HepG2 (cell line): ENCODE data around the gene ATXN1L. TPM values are rescaled to one million over a fixed set of nuclear protein-coding genes. Genes with fewer than 3 reads are reported as not detected.

Experiments used
- CBX5 ChIP-seq: sonication (generic); formaldehyde crosslinking; IDR thresholded peaks from 2 replicates; pipeline ENCODE4 v1.4.0; 2020; ENCODE audit warnings: missing genetic modification reagents, borderline replicate concordance
- CCDC6 ChIP-seq: sonication (generic); formaldehyde crosslinking; IDR thresholded peaks from 2 replicates; pipeline ENCODE4 v1.8.1; 2022; ENCODE audit warnings: mild to moderate bottlenecking, missing genetic modification reagents, moderate library complexity
- CHCHD3 ChIP-seq: sonication (generic); formaldehyde crosslinking; IDR thresholded peaks from 2 replicates; pipeline ENCODE4 v1.8.0; 2022; ENCODE audit warnings: mild to moderate bottlenecking, missing genetic modification reagents, moderate library complexity
- ETS1 ChIP-seq: sonication (generic); formaldehyde crosslinking; IDR thresholded peaks from 2 replicates; pipeline ENCODE4 v1.4.0; 2020; ENCODE audit warnings: missing genetic modification reagents
- GABPB1 ChIP-seq: IDR thresholded peaks from 2 replicates; pipeline ENCODE4 v1.6.1; 2016; ENCODE audit warnings: mild to moderate bottlenecking, missing genetic modification reagents, moderate library complexity, missing compliant biosample characterization
- HOXA3 ChIP-seq: sonication (generic); formaldehyde crosslinking; IDR thresholded peaks from 2 replicates; pipeline ENCODE4 v1.5.0; 2020; ENCODE audit warnings: missing genetic modification reagents
- HOXA5 ChIP-seq: sonication (generic); formaldehyde crosslinking; IDR thresholded peaks from 2 replicates; pipeline ENCODE4 v1.4.0; 2020; ENCODE audit warnings: missing genetic modification reagents
- PRDM4 ChIP-seq: sonication (generic); formaldehyde crosslinking; IDR thresholded peaks from 2 replicates; pipeline ENCODE4 v1.9.0; 2021; ENCODE audit warnings: missing genetic modification reagents, borderline replicate concordance
- RARG ChIP-seq: sonication (generic); formaldehyde crosslinking; IDR thresholded peaks from 2 replicates; pipeline ENCODE4 v1.4.0; 2020; ENCODE audit warnings: low read depth, mild to moderate bottlenecking, missing genetic modification reagents
- SALL2 ChIP-seq: sonication (generic); formaldehyde crosslinking; IDR thresholded peaks from 2 replicates; pipeline ENCODE4 v1.8.1; 2023; ENCODE audit warnings: mild to moderate bottlenecking, missing genetic modification reagents, inconsistent platforms
- TOE1 ChIP-seq: sonication (generic); formaldehyde crosslinking; IDR thresholded peaks from 2 replicates; pipeline ENCODE4 v1.4.0; 2020; ENCODE audit warnings: mild to moderate bottlenecking, missing genetic modification reagents
- WIZ ChIP-seq: sonication (generic); formaldehyde crosslinking; IDR thresholded peaks from 2 replicates; pipeline ENCODE4 v1.5.1; 2020; ENCODE audit warnings: mild to moderate bottlenecking, missing genetic modification reagents
- ZBTB14 ChIP-seq: sonication (generic); formaldehyde crosslinking; IDR thresholded peaks from 2 replicates; pipeline ENCODE4 v1.4.0; 2020; ENCODE audit warnings: missing genetic modification reagents
- ZFAT ChIP-seq: sonication (generic); formaldehyde crosslinking; conservative IDR thresholded peaks from 2 replicates; pipeline ENCODE4 v1.8.1; 2023; ENCODE audit warnings: missing genetic modification reagents, inconsistent platforms
- ZNF124 ChIP-seq: sonication (generic); formaldehyde crosslinking; IDR thresholded peaks from 2 replicates; pipeline ENCODE4 v1.4.0; 2020; ENCODE audit warnings: missing genetic modification reagents
- ZNF20 ChIP-seq: sonication (generic); formaldehyde crosslinking; IDR thresholded peaks from 2 replicates; pipeline ENCODE4 v1.4.0; 2020; ENCODE audit warnings: mild to moderate bottlenecking, moderate library complexity, missing genetic modification reagents
- ZNF451 ChIP-seq: sonication (generic); formaldehyde crosslinking; IDR thresholded peaks from 2 replicates; pipeline ENCODE4 v1.5.0; 2020; ENCODE audit warnings: mild to moderate bottlenecking, missing genetic modification reagents
- ZNF543 ChIP-seq: sonication (generic); formaldehyde crosslinking; IDR thresholded peaks from 2 replicates; pipeline ENCODE4 v1.4.0; 2020; ENCODE audit warnings: mild to moderate bottlenecking, missing genetic modification reagents
- ZNF549 ChIP-seq: sonication (generic); formaldehyde crosslinking; IDR thresholded peaks from 2 replicates; pipeline ENCODE4 v1.5.0; 2020; ENCODE audit warnings: missing genetic modification reagents
- ZNF614 ChIP-seq: IDR thresholded peaks from 2 replicates; pipeline ENCODE4 v1.6.1; 2018; ENCODE audit warnings: missing biosample characterization, missing genetic modification reagents, inconsistent platforms, borderline replicate concordance
- ZNF616 ChIP-seq: sonication (generic); formaldehyde crosslinking; IDR thresholded peaks from 2 replicates; pipeline ENCODE4 v1.5.0; 2020; ENCODE audit warnings: low read depth, mild to moderate bottlenecking, missing genetic modification reagents
- ZNF749 ChIP-seq: sonication (generic); formaldehyde crosslinking; IDR thresholded peaks from 2 replicates; pipeline ENCODE4 v1.8.0; 2022; ENCODE audit warnings: mild to moderate bottlenecking, missing genetic modification reagents, moderate library complexity, borderline replicate concordance
- ZSCAN30 ChIP-seq: sonication (generic); formaldehyde crosslinking; IDR thresholded peaks from 2 replicates; pipeline ENCODE4 v1.5.0; 2020; ENCODE audit warnings: mild to moderate bottlenecking, missing genetic modification reagents
- polyA plus RNA-seq, 8 experiments: library from polyadenylated mRNA; depleted of rRNA in 3 of 8; stranded (reverse) in 7 of 8; unstranded in 1 of 8; fragments of >200 nt; fragmentation: Illumina TruSeq in 4 of 8; extraction: Trizol in 4 of 8; gene quantifications; 2 replicates each; pipeline versions ENCODE4 v1.2.1 to v1.2.3, GENCODE V29; 2011 to 2016; ENCODE audit warnings: low read depth in 4 of 8, missing spikeins in 1 of 8, mixed read lengths in 1 of 8; ENCODE audit not compliant: insufficient read depth in 1 of 8
- total RNA-seq, 5 experiments: library from RNA; depleted of rRNA; stranded (reverse); fragments of >200 nt; fragmentation: Illumina TruSeq; extraction: Trizol; gene quantifications; 2 replicates each; pipeline ENCODE4 v1.2.3, GENCODE V29; 2016; ENCODE audit warnings: low read depth in 1 of 5
- TF ChIP-seq, protein P1 (sequence below): sonication (generic); formaldehyde crosslinking; IDR thresholded peaks from 2 replicates; pipeline ENCODE4 v1.4.0; 2020; ENCODE audit warnings: missing genetic modification reagents

The ATXN1L gene
- total and polyA plus RNA-seq, 2 of the 13 experiments (the other 11 are each of a cell fraction or from before 2014, with no cell fraction given): 20.0 to 22.4 TPM

- TF ChIP-seq RARG (CRISPR knock-in tag): peak; percentile 63; the same call in 1 of the 2 replicates
- TF ChIP-seq PRDM4 (CRISPR knock-in tag): no peak
- TF ChIP-seq ZNF749: 0 out of 2 replicates have a peak, but pooled peaks have one; percentile 36
- no peak for TF ChIP-seq ZSCAN30 (CRISPR knock-in tag)
- TF ChIP-seq GABPB1 (CRISPR knock-in tag): peak; percentile 61; the same call in 1 of the 2 replicates
- peak; percentile 72; the same call in 1 of the 2 replicates for TF ChIP-seq ZNF124 (CRISPR knock-in tag)
- no peak for TF ChIP-seq HOXA5 (CRISPR knock-in tag)
- peak; percentile 20; the same call in 1 of the 2 replicates for TF ChIP-seq CCDC6 (CRISPR knock-in tag)
- TF ChIP-seq CHCHD3 (CRISPR knock-in tag): peak; percentile 52; the same call in 1 of the 2 replicates
- no peak for TF ChIP-seq ZNF20
- no peak for TF ChIP-seq TOE1 (CRISPR knock-in tag)
- peak; percentile 99 for TF ChIP-seq ZBTB14 (CRISPR knock-in tag)
- TF ChIP-seq, protein P1, sequence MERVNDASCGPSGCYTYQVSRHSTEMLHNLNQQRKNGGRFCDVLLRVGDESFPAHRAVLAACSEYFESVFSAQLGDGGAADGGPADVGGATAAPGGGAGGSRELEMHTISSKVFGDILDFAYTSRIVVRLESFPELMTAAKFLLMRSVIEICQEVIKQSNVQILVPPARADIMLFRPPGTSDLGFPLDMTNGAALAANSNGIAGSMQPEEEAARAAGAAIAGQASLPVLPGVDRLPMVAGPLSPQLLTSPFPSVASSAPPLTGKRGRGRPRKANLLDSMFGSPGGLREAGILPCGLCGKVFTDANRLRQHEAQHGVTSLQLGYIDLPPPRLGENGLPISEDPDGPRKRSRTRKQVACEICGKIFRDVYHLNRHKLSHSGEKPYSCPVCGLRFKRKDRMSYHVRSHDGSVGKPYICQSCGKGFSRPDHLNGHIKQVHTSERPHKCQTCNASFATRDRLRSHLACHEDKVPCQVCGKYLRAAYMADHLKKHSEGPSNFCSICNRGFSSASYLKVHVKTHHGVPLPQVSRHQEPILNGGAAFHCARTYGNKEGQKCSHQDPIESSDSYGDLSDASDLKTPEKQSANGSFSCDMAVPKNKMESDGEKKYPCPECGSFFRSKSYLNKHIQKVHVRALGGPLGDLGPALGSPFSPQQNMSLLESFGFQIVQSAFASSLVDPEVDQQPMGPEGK (CRISPR knock-in tag): peak; percentile 3; the same call in 1 of the 2 replicates
- no peak for TF ChIP-seq ZFAT (CRISPR knock-in tag)
- peak; percentile 40; the same call in 1 of the 2 replicates for TF ChIP-seq WIZ (CRISPR knock-in tag)
- peak; percentile 93 for TF ChIP-seq HOXA3 (CRISPR knock-in tag)
- TF ChIP-seq ZNF549 (CRISPR knock-in tag): no peak
- no peak for TF ChIP-seq ZNF616 (CRISPR knock-in tag)
- TF ChIP-seq ETS1: no peak
- TF ChIP-seq ZNF451 (CRISPR knock-in tag): no peak
- TF ChIP-seq SALL2 (CRISPR knock-in tag): 0 out of 2 replicates have a peak, but pooled peaks have one; percentile 46
- no peak for TF ChIP-seq CBX5
- peak; percentile 40; the same call in 1 of the 2 replicates for TF ChIP-seq ZNF543
- TF ChIP-seq ZNF614 (CRISPR knock-in tag): 0 out of 2 replicates have a peak, but pooled peaks have one; percentile 32
These were observed 38.3 kb downstream of the ATXN1L start, which contains the start of gene ZNF821 (continued) for GRCh38 chr16:71883849-71884638.
